GM13976 (cell line): ENCODE results near the gene RASSF10.
A peak's percentile ranks its signal among the peaks of the same experiment; 100 is the strongest.

Experiments used
- DNase-seq: peaks from one replicate; pipeline ENCODE4 v3.0.0; 2012; ENCODE audit warnings: low spot score
- CTCF ChIP-seq: IDR thresholded peaks from 2 replicates; pipeline ENCODE4 v1.5.1; 2012; ENCODE audit warnings: borderline replicate concordance, mild to moderate bottlenecking; ENCODE audit not compliant: insufficient read depth; ENCODE audit errors: extremely low read depth, missing control alignments, control extremely low read depth
- in situ Hi-C: fragments of 300-500 bp; cut with MboI; formaldehyde crosslinking; loops from one replicate; pipeline ENCODE4 v1.12.0; 2022; ENCODE audit warnings: low sequenced_read_pairs, mixed read lengths, inconsistent platforms; ENCODE audit not compliant: unreplicated experiment

Gene RASSF10

GRCh38 chr11:13009476-13009920 is 382 bp downstream of the RASSF10 start:
- no peak for TF ChIP-seq CTCF
- peak; percentile 32 for DNase-seq
- in situ Hi-C loops: no loop called here

DNA sequence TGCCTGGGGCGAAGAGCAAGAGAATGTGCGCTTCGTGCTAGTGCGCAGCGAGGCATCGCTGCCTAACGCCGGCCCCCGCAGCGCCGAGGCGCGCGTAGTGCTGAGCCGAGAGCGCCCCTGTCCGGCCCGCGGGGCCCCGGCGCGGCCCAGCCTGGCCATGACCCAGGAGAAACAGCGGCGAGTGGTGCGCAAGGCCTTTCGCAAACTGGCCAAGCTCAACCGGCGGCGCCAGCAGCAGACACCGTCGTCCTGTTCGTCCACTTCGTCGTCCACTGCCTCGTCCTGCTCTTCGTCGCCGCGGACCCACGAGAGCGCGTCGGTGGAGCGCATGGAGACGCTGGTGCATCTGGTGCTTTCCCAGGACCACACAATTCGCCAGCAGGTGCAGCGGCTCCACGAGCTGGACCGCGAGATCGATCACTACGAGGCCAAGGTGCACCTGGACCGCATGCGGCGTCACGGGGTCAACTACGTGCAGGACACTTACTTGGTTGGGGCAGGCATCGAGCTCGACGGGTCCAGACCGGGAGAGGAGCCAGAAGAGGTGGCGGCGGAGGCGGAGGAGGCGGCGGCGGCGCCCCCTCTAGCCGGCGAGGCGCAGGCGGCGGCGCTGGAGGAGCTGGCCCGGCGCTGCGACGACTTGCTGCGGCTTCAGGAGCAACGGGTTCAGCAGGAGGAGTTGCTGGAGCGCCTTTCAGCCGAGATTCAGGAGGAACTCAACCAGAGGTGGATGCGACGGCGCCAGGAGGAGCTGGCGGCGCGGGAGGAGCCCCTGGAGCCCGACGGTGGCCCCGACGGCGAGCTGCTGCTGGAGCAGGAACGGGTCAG is 1.0 kb downstream of the RASSF10 start:
- DNase-seq: peak; percentile 31
- in situ Hi-C loops: no loop called here
- no peak for TF ChIP-seq CTCF

- TF ChIP-seq CTCF: no peak
- peak; percentile 20 for DNase-seq
- in situ Hi-C loops: no loop called here
Measured at GRCh38 chr11:13010749-13011465, 1.8 kb downstream of the RASSF10 start.

DNA sequence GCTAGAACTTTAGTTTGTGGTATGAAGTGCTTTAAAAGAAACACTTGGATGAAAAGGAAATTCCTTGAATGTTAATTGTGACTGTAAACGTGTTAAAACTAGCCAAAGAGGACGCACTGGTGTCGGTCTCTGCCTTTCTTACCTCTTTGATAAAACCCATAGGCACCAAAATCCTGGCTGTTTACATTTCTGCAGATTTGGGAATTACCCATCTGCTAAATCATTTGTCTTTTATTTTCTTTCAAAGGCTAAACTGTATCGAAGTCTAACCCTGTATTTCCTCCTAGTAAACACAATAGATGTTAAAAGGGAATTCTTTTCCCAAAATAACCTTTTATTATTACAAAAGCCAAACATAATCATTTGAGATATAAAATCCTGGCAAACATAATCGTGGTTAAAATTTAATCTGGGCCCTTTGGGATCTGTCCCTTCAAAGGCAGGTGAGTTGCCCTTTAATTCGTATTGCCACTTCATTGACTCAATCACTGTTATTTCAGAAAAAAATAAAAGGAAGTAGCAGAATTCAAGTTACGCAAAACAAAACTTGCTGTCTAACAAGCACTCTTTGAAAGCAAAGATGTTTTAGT is 2.4 kb downstream of the RASSF10 start:
- no peak for DNase-seq
- no peak for TF ChIP-seq CTCF
- in situ Hi-C loops: no loop called here

DNA sequence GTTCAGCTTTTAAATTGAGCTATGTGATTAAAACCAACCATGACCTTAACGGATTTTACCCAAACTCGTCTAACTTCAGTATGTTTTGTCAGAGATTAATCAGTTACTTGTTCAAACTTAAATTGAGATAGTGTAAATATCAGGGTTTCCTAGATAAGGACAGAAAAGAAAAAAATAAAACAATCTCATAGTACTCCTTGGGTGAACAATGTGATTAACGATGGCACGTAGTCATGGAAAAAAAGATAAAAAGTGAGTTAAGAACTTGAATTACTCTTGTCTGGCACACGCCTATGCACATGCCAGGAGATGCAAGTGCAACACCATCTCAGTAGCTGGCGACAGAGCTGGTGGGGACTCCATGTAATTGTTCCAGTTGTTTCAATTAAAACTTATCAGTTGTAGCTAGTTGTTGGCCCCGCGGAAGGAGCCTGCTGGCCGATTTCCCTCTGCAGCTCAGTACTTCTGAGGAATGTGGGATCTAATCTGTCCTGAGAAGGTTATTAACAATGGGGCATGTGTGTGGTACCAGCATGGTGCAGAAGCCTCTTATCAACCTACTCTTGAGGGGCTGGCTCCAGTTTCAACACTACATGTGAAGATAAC is 3.0 kb downstream of the RASSF10 start:
- no peak for DNase-seq
- TF ChIP-seq CTCF: no peak
- in situ Hi-C loops: no loop called here

- TF ChIP-seq CTCF: no peak
- no peak for DNase-seq
- in situ Hi-C loops: no loop called here
Measured at GRCh38 chr11:13013054-13013488, 4.0 kb downstream of the RASSF10 start.
